Activated CD4-positive, alpha-beta T cell treated with anti-CD3 and anti-CD28 coated beads, Interleukin-2, amount 10 ng/mL, durations not matched to agents 7 days and 5 days (primary cell): Measurements from ENCODE around the gene ITPRIP. TPM values are rescaled to one million over a fixed set of nuclear protein-coding genes. Genes with fewer than 3 reads are reported as not detected.
A peak's percentile ranks its signal among the peaks of the same experiment; 100 is the strongest.

Experiments used
- CTCF ChIA-PET: fragments of 350-600 bp; sonication (Branson Sonifier 250); formaldehyde crosslinking; loops from one replicate; lab custom pipeline; 2021; ENCODE audit warnings: antibody characterized with exemption; lab: Charles Lee
- POLR2A ChIA-PET: fragments of 350-600 bp; sonication (Branson Sonifier 250); formaldehyde crosslinking; loops from one replicate; lab custom pipeline; 2021; ENCODE audit warnings: antibody characterized with exemption; lab: Charles Lee
- DNase-seq: peaks from one replicate; pipeline ENCODE4 v3.0.0-alpha.2; 2020
- H3K27ac Mint-ChIP-seq: one replicate; pipeline ENCODE4 v1.8.0; 2021; ENCODE audit warnings: mild to moderate bottlenecking, moderate library complexity, mixed read lengths
- H3K27me3 Mint-ChIP-seq: one replicate; pipeline ENCODE4 v1.8.0; 2021; ENCODE audit warnings: mixed read lengths
- H3K36me3 Mint-ChIP-seq: one replicate; pipeline ENCODE4 v1.8.0; 2021; ENCODE audit warnings: low read depth, mixed read lengths
- H3K4me1 Mint-ChIP-seq: one replicate; pipeline ENCODE4 v1.8.0; 2021; ENCODE audit warnings: mixed read lengths
- H3K4me3 Mint-ChIP-seq: one replicate; pipeline ENCODE4 v1.8.0; 2021; ENCODE audit warnings: mild to moderate bottlenecking, moderate library complexity, mixed read lengths
- H3K9me3 Mint-ChIP-seq: one replicate; pipeline ENCODE4 v1.8.0; 2021; ENCODE audit warnings: mixed read lengths
- microRNA-seq: library from miRNA; unstranded; fragments of <30 nt; microRNA quantifications from one replicate; pipeline ENCODE4 v1.2.0, GENCODE V29; 2021; ENCODE audit warnings: borderline microRNAs expressed, borderline replicate concordance
- total RNA-seq, 2 experiments: library from RNA; stranded (reverse); gene quantifications; one replicate each; pipeline ENCODE4 v1.2.3, GENCODE V29; 2021

ITPRIP gene
- total RNA-seq, 2 experiments from 2014 or later, result 24.9 to 26.5 TPM

DNA sequence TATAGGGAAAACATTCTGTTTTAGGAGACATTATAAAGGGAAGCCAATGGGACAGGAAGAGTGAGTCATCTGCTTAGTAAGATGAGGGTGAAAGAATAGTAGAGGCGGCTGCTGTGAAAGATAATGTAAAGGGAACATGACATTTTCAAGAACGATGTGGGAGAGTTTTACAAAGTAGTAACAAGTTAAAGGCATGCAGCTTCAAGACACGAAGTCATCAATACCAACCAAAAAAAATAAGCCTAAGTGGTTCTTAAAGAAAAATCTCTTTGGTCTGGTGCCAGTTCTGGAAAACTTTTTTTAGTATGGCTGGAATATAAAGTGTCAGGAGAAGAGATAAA, 77.5 kb downstream of the ITPRIP start:
- peak overlapping the region; percentile 84 for H3K27ac Mint-ChIP-seq
- ChIA-PET CTCF (no interaction called here), POLR2A (no interaction called here)
- no peaks in the 10 kb centered on the region for H3K9me3 Mint-ChIP-seq
- H3K4me1 Mint-ChIP-seq, result peaks cover 73% of the 10 kb centered on the region
- DNase-seq, result no peak
- peaks cover 68% of the 10 kb centered on the region for H3K36me3 Mint-ChIP-seq
- peak overlapping the region; percentile 0 for H3K4me3 Mint-ChIP-seq
- H3K27me3 Mint-ChIP-seq, result no peaks in the 10 kb centered on the region

DNA sequence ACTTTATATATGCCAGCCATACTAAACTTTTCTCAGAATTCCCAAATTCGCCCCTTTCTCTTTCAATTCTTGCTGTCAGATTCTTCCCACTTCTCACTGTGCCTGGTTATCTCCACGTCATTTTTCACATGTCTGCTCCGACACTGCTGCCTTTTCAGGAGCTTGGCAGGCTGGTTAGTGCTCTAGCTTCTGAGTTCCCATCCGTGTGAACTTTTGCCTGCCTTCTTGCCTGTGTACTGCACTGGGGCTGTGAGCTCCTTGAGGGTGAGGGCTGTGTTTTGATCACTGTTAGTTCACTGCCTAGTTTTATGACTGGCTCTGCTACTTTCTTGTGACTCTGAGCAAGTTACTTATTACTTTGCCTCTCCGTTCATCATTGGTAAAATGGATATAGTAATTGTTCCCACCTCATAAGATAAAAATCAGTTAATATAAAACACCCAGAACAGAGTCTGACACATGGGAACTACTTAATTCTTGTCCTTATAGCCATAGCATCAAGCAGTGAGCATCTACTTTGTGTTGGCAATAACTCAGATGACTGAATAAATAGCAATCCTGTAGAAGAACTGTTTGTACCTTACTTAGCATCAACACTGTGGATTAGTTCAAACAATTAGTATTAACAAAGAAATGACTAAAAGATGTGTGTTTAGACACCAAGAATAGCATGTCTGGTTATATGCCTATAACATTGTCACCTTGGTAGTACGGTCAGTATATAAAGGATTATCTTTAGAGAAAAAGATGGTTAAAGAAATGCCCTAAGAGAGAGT, 78.1 kb downstream of the ITPRIP start:
- POLR2A ChIA-PET, result no interaction called here
- DNase-seq, result no peak
- CTCF ChIA-PET, result interaction anchor here (0.9 to 1.1 kb wide), 2 partner anchors 15 to 16 kb away, joined by 3 to 6 read pairs; no protein-coding TSS in a partner anchor
- no peak overlapping the region for H3K4me3 Mint-ChIP-seq
- no peaks in the 10 kb centered on the region for H3K9me3 Mint-ChIP-seq
- H3K36me3 Mint-ChIP-seq, result peaks cover 65% of the 10 kb centered on the region
- H3K4me1 Mint-ChIP-seq, result peaks cover 71% of the 10 kb centered on the region
- peak overlapping the region; percentile 84 for H3K27ac Mint-ChIP-seq
- H3K27me3 Mint-ChIP-seq, result no peaks in the 10 kb centered on the region

Small RNA genes within 50 kb of the gene (microRNA-seq; reads per million reads assigned to microRNA genes)
- gene MIR4482, result 8.9 reads per million, percentile 38 among the genes with 10 or more reads in this experiment

Other genes starting within 250 kb of the ITPRIP start
- 10 to 100 TPM; 13.6 to 16.1 TPM for gene SFR1, start 216.3 kb downstream of the ITPRIP start, total RNA-seq
- gene CFAP43, start 106.1 kb downstream of the ITPRIP start, total RNA-seq, result not detected
- 100 to 1,000 TPM; 129 to 139 TPM for gene GSTO1, start 83.6 kb downstream of the ITPRIP start, total RNA-seq
- 1 to 10 TPM in 1 of 2 experiments, under 1 TPM in 1; 0.81 to 1.3 TPM for gene GSTO2, start 69.3 kb downstream of the ITPRIP start, total RNA-seq
- gene CFAP58, start 15.4 kb upstream of the ITPRIP start, total RNA-seq, result under 1 TPM; 0.22 to 0.27 TPM